Stimulated activated CD8-positive, alpha-beta memory T cell treated with anti-CD3 and anti-CD28 coated beads, Interleukin-7, amount 100 ng/mL, for 48 hours (primary cell): ENCODE measurements around the gene MMD.
"Not testable (repeated sequence)": the region's sequence is repeated elsewhere in the genome, so short reads cannot be mapped to it uniquely, and the experiment has no call there.

ENCODE experiments used
- DNase-seq, 2 donors: peaks; one replicate each; pipeline ENCODE4 v3.0.0-alpha.2; 2020; ENCODE audit warnings: low read depth in 1 of 2; ENCODE audit errors: extremely low read depth in 1 of 2

Gene MMD

DNA sequence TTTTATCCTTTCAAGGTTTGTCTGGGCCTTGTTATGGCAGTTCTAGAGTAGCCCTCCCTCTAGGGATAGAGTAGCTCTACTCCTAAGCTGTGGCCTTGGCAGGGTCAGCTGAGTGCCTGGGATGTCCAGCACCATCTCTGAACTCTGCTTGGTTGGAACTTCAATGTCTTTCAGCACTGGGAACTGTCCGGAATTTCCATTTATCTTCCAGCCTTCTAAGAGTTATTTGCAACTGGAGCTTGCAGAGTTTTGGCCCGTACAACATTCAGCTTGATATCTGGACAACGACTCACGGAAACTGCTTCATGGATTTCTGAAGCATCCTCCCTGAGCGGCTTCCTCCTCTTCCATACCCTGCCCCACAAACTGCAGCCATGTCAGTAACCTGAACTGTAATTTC lies 22.9 kb downstream of the MMD start:
- DNase-seq: no peak

DNA sequence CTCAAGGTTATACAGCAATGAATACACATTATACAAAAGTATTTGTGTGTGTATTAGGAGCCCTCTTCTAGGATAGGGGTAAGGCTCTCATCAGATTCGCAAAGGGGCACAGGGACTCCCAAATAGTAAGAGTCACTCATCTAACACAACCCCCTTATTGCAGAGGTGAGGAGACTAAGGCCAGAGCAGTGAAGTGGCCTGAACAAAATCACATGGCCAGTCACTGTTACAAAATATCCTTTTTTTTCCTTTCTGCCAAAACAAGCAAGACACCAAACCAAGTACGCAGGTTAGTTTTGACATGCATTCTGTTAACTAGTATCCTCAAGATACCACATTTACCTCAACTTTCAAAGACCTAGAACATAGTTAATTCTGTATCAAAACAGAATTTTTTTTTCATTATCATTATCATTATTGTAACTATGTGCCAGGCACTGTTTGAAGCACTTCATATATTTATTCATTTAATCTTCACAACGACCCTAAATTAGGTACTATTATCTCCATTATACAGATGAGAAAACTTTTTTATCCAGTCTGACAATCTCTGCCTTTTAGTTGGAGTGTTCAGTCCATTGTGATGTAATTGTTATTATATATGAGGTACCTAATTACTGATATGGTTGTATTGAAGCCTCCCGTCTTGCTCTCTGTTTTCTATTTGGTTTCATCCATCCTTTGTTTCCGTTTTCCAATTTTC lies 25.7 kb downstream of the MMD start:
- no peak for DNase-seq

DNA sequence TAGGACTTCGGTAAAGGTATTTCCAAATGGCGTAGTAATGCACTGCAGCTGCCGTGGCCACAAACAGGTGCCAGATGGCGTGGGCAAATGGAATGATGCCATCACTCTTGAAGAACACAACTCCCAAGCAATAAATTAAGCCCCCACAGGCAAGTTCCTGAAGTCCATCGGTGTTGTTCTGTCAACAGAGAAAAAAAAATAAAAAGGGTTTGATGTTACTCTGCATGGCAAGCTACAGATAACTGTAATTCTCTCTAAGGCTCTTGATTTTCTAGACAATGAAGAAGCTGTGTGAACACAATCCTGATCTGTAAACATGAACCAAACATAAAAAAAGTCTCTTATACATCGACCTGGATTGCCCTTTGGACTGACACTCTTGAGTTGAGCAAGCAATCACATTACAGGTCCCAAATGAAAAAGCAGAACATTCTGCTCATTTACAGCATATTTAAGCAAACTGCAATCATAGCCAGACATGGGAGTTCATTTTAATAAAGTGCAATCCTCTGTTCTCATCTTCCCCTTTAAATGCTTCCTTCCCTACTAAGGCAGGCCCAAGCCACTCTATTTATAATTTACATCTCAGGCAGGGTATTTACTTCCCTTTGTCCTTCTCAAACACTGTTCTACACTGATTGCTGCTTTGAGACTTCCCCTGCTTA lies 27.1 kb downstream of the MMD start:
- no peak for DNase-seq

- no peak for DNase-seq
Observed at GRCh38 chr17:55391764-55392467, 29.7 kb downstream of the MMD start.

- no peak for DNase-seq
Observed at GRCh38 chr17:55391244-55391757, 30.3 kb downstream of the MMD start.

- DNase-seq: no peak
Observed at GRCh38 chr17:55390364-55390977, 31.2 kb downstream of the MMD start.

DNA sequence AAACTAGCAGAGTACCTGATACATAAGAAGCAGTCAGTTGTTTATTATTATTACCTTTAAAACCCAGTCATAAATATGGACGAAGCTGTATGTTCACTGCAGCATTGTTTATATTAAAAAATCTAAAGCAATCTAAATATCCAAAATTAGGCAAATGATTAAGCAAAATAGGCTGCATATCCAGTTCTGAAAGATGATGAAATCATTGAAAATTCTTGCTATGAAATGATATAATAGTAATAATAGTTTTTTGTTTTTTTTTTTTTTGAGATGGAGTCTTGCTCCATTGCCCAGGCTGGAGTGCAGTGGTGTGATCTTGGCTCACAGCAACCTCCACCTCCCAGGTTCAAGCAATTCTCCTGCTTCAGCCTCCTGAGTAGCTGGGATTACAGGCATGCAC lies 31.9 kb downstream of the MMD start:
- DNase-seq: not testable (repeated sequence)

GRCh38 chr17:55388842-55389241 lies 32.8 kb downstream of the MMD start:
- no peak for DNase-seq

- no peak for DNase-seq
Observed at GRCh38 chr17:55386796-55387332, 34.8 kb downstream of the MMD start.

GRCh38 chr17:55384643-55385232 lies 36.9 kb downstream of the MMD start:
- no peak for DNase-seq

GRCh38 chr17:55383771-55384642 lies 37.6 kb downstream of the MMD start:
- no peak for DNase-seq

- DNase-seq: no peak
Observed at GRCh38 chr17:55381017-55381770, 40.4 kb downstream of the MMD start.

- DNase-seq: no peak
Observed at GRCh38 chr17:55377671-55378275, 43.9 kb downstream of the MMD start.

DNA sequence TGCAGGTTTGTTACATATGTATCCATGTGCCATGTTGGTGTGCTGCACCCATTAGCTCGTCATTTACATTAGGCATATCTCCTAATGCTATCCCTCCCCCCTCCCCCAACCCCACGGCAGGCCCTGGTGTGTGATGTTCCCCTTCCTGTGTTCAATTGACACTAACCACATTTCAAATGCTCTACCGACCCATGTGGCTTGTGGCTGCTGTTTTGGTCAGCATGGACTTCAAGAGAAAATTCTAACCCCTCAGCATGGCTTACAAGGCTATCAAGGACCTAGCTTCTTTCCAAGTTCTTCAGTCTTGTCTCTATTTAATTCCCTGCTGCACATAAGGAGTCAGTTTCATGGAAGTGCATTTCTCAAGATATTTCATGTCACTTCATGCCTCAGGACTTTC lies 52.9 kb downstream of the MMD start:
- no peak for DNase-seq

- no peak for DNase-seq
Observed at GRCh38 chr17:55366020-55366481, 55.6 kb downstream of the MMD start.

DNA sequence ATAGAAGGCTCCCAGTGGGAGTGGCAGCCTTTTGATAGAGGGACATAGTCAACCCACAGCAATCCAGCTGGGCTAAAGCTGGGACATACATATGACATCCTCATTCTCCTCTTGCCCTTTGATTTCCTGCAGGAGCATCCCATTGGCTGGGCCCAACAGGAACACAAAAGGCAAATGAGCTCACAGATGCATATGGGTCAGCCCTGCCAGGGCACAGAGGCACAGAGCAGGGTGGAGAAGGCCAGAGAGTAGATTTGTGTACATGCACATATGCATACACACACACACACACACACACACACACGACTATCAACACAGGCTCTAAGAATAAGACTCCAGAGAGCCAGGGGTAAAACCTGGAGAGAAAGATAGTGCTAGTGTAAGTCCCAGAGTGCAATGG lies 58.6 kb downstream of the MMD start:
- no peak for DNase-seq

GRCh38 chr17:55360971-55361370 lies 60.7 kb downstream of the MMD start:
- no peak for DNase-seq
